SK-N-SH (cell line): ENCODE measurements around the gene GLB1L3. TPM values are rescaled to one million over a fixed set of nuclear protein-coding genes. Genes with fewer than 3 reads are reported as not detected.

Experiments used
- CTCF ChIA-PET: fragments of 300-600, 350-600 bp; formaldehyde crosslinking; extraction: SDS; loops from one replicate; lab custom pipeline; 2021; lab: Yijun Ruan, JAX
- POLR2A ChIA-PET: fragments of 350-600 bp; sonication (Branson Sonifier 250); formaldehyde crosslinking; extraction: SDS; loops from one replicate; lab custom pipeline; 2020; ENCODE audit warnings: antibody characterized with exemption, inconsistent platforms; lab: Yijun Ruan, JAX
- DNase-seq: peaks from one replicate; pipeline ENCODE4 v3.0.0; 2012
- H2AFZ ChIP-seq: fragments of 200-600 bp; sonication (generic); 2 replicates; pipeline ENCODE4 v1.8.1; 2016; ENCODE audit warnings: antibody characterized with exemption, mild to moderate bottlenecking, low read depth
- H3F3A ChIP-seq: fragments of 200-600 bp; sonication (generic); replicated peaks from 2 replicates; pipeline ENCODE3; 2016; ENCODE audit warnings: antibody characterized with exemption, mild to moderate bottlenecking; ENCODE audit not compliant: insufficient read depth
- H3K27ac ChIP-seq, 2 experiments: fragments of 200-500 bp in 1 of 2; fragments of 200-600 bp in 1 of 2; sonication (Bioruptor generic) in 1 of 2; sonication (generic), shearing (Covaris generic) in 1 of 2; 2 replicates each; pipeline versions ENCODE4 v1.5.1 to v1.6.1; 2014 to 2016; ENCODE audit warnings: low read depth in 2 of 2, inconsistent platforms in 1 of 2, low read length in 1 of 2, mild to moderate bottlenecking in 1 of 2, mixed read lengths in 1 of 2
- H3K27me3 ChIP-seq: fragments of 200-600 bp; sonication (generic), shearing (Covaris generic); 2 replicates; pipeline ENCODE4 v1.6.1; 2016; ENCODE audit warnings: mixed run types; ENCODE audit not compliant: insufficient read depth
- H3K36me3 ChIP-seq, 2 experiments: fragments of 200-500 bp in 1 of 2; fragments of 200-600 bp in 1 of 2; sonication (Bioruptor generic) in 1 of 2; sonication (generic) in 1 of 2; replicated peaks in 1 of 2; 2 replicates each; pipeline versions ENCODE3 to v1.5.1; 2014 to 2016; ENCODE audit warnings: low read length in 1 of 2, mild to moderate bottlenecking in 1 of 2; ENCODE audit not compliant: insufficient read depth in 2 of 2, control insufficient read depth in 1 of 2
- H3K4me1 ChIP-seq, 2 experiments: fragments of 200-500 bp in 1 of 2; fragments of 200-600 bp in 1 of 2; sonication (Bioruptor generic) in 1 of 2; sonication (generic), shearing (Covaris generic) in 1 of 2; 2 replicates each; pipeline versions ENCODE4 v1.5.1 to v1.6.1; 2014 to 2016; ENCODE audit warnings: low read depth in 1 of 2, low read length in 1 of 2, mixed run types in 1 of 2; ENCODE audit not compliant: insufficient read depth in 2 of 2, control insufficient read depth in 1 of 2
- H3K4me2 ChIP-seq: fragments of 200-600 bp; sonication (generic), shearing (Covaris generic); 2 replicates; pipeline ENCODE4 v1.6.1; 2017; ENCODE audit warnings: mixed run types
- H3K4me3 ChIP-seq, 2 experiments: fragments of 200-500 bp in 1 of 2; fragments of 200-600 bp in 1 of 2; sonication (Bioruptor generic) in 1 of 2; sonication (generic), shearing (Covaris generic) in 1 of 2; 2 replicates each; pipeline versions ENCODE4 v1.5.1 to v1.8.1; 2014 to 2016; ENCODE audit warnings: low read depth in 2 of 2, inconsistent platforms in 1 of 2, low read length in 1 of 2, mild to moderate bottlenecking in 1 of 2, mixed read lengths in 1 of 2, moderate library complexity in 1 of 2
- H3K79me2 ChIP-seq: fragments of 200-600 bp; sonication (generic); 2 replicates; pipeline ENCODE4 v1.8.1; 2017; ENCODE audit warnings: mild to moderate bottlenecking; ENCODE audit not compliant: insufficient read depth
- H3K9ac ChIP-seq: fragments of 200-600 bp; sonication (generic); 2 replicates; pipeline ENCODE4 v1.6.1; 2017; ENCODE audit warnings: mixed run types
- H3K9me2 ChIP-seq: fragments of 200-600 bp; sonication (generic); 2 replicates; pipeline ENCODE4 v1.6.1; 2017; ENCODE audit warnings: mixed run types
- H3K9me3 ChIP-seq: fragments of 200-600 bp; sonication (generic); 2 replicates; pipeline ENCODE4 v1.6.1; 2017; ENCODE audit warnings: mixed run types, mild to moderate bottlenecking, moderate library complexity
- H4K20me1 ChIP-seq: fragments of 200-600 bp; sonication (generic); 2 replicates; pipeline ENCODE4 v1.6.1; 2017; ENCODE audit warnings: mild to moderate bottlenecking, mixed run types; ENCODE audit not compliant: insufficient read depth
- ELF1 ChIP-seq: IDR thresholded peaks from 2 replicates; pipeline ENCODE4 v1.4.0; 2012
- EP300 ChIP-seq, 2 experiments: IDR thresholded peaks; 2 replicates each; pipeline versions ENCODE4 v1.4.0 to v1.6.1; 2012; ENCODE audit warnings: borderline replicate concordance in 1 of 2, low read depth in 1 of 2, low read length in 1 of 2
- FOSL2 ChIP-seq: IDR thresholded peaks from 2 replicates; pipeline ENCODE4 v1.4.0; 2012; ENCODE audit warnings: low read depth, mild to moderate bottlenecking, moderate library complexity, borderline replicate concordance
- FOXJ3 ChIP-seq: sonication (generic); formaldehyde crosslinking; IDR thresholded peaks from 2 replicates; pipeline ENCODE4 v1.5.1; 2020; ENCODE audit warnings: mild to moderate bottlenecking, missing genetic modification reagents
- FOXM1 ChIP-seq: IDR thresholded peaks from 2 replicates; pipeline ENCODE4 v1.4.0; 2012; ENCODE audit warnings: low read depth, mild to moderate bottlenecking
- GABPA ChIP-seq: IDR thresholded peaks from 2 replicates; pipeline ENCODE4 v1.4.0; 2012; ENCODE audit warnings: low read depth, mild to moderate bottlenecking
- JUND ChIP-seq: IDR thresholded peaks from 2 replicates; pipeline ENCODE4 v1.4.0; 2012
- MEF2A ChIP-seq: IDR thresholded peaks from 2 replicates; pipeline ENCODE4 v1.4.0; 2012; ENCODE audit warnings: low read depth, borderline replicate concordance
- MXI1 ChIP-seq: IDR thresholded peaks from 2 replicates; pipeline ENCODE4 v1.6.1; 2012; ENCODE audit warnings: mild to moderate bottlenecking, low read depth, low read length, improper control_type of control experiment
- NFIC ChIP-seq: IDR thresholded peaks from 2 replicates; pipeline ENCODE4 v1.4.0; 2012; ENCODE audit warnings: borderline replicate concordance
- RCOR1 ChIP-seq: fragments of 150-350 bp; IDR thresholded peaks from 2 replicates; pipeline ENCODE4 v1.6.1; 2017; ENCODE audit warnings: antibody characterized with exemption, low read length
- RFX5 ChIP-seq: IDR thresholded peaks from 2 replicates; pipeline ENCODE4 v1.6.1; 2012; ENCODE audit warnings: mild to moderate bottlenecking, improper control_type of control experiment, low read length
- SIN3A ChIP-seq: IDR thresholded peaks from 2 replicates; pipeline ENCODE4 v1.6.1; 2012; ENCODE audit warnings: low read depth, mild to moderate bottlenecking, low read length, moderate library complexity, borderline replicate concordance
- TEAD4 ChIP-seq: IDR thresholded peaks from 2 replicates; pipeline ENCODE4 v1.4.0; 2012; ENCODE audit warnings: mild to moderate bottlenecking, borderline replicate concordance; ENCODE audit not compliant: insufficient read depth
- YY1 ChIP-seq: IDR thresholded peaks from 2 replicates; pipeline ENCODE4 v1.4.0; 2012; ENCODE audit warnings: low read depth, mild to moderate bottlenecking
- WGBS: methylation state at CpG from one replicate; pipeline ENCODE4 v1.1.6; 2017; ENCODE audit warnings: low lambda C conversion rate; 5-methylcytosine and 5-hydroxymethylcytosine counted together
- polyA plus RNA-seq, 3 experiments: library from polyadenylated mRNA; depleted of rRNA; stranded (reverse); fragments of >200 nt; gene quantifications; 2 replicates each; pipeline ENCODE4 v1.2.3, GENCODE V29; 2012
- TF ChIP-seq, protein P1 (sequence below): fragments of 200-600 bp; sonication (generic); IDR thresholded peaks from 2 replicates; pipeline ENCODE4 v1.6.1; 2017; ENCODE audit warnings: antibody characterized with exemption, mild to moderate bottlenecking, moderate library complexity
- TF ChIP-seq, protein P2 (sequence below): IDR thresholded peaks from 2 replicates; pipeline ENCODE4 v1.4.0; 2012; ENCODE audit warnings: low read depth, borderline replicate concordance
- TF ChIP-seq, protein P3 (sequence below): IDR thresholded peaks from 2 replicates; pipeline ENCODE4 v1.6.1; 2012; ENCODE audit warnings: mild to moderate bottlenecking, low read depth, low read length, moderate library complexity

Gene GLB1L3
- polyA plus RNA-seq, 1 of the 3 experiments (the other 2 are of a cell fraction): not detected

DNA sequence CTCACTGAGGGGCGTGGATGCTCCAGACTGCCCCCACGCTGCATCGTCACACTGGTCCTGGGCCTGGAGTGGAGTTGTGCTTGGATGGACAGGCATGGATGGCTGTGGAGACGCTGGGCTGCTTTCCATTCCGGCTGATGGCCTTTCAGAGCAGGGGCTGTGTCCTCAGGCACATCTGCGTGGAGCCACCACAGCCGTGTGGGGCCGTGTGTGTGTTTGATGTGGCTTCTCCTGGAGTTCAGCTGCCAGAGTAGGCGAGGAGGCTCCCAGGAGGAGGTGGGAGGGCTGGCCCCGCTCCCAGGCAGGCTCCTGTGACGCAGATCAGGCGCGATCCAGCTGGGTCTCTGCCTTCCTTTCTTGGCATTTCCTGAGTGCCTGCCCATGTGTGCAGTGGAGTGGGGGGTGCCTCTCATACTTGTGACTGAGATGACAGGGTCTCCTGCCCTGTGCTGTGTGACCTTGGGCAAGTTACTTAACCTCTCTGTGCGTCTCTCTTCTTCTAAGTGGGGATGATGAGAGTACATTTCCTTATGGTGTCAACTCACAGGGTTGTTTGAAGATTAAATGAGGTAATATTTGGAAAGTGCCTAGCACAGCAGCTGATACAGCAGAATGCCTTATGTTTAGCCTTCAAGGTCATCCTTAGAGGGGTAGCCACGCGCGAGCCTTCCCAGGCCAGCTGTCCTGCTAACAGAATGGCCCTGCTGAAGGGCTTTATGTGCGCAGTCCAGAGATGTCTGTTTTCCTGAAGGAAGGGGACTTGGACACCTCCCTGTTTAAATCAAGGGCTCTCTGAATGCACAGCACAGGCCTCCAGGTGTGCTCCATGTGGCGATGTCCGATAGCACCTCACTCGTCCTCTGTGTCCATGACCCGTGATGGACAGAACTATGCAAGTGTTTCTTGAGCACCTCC, 89.1 kb downstream of the GLB1L3 start:
- ChIA-PET POLR2A (no interaction called here), CTCF (interaction anchor here (0.7 to 1.6 kb wide), 5 partner anchors 12 to 227 kb away, joined by 3 to 4 read pairs (median 4); no protein-coding TSS in a partner anchor)
- H3K4me1 ChIP-seq: no peaks in the 10 kb centered on the region; a peak in 1 of 4 replicates
- H3K79me2 ChIP-seq: no peaks in the 10 kb centered on the region
- no peaks in the 10 kb centered on the region for H3K36me3 ChIP-seq
- H2AFZ ChIP-seq: no peak overlapping the region
- no peak for DNase-seq
- no peak overlapping the region for H3K4me3 ChIP-seq
- H4K20me1 ChIP-seq: no peaks in the 10 kb centered on the region
- 74% methylated on average over 16 of the region's 22 CpGs for WGBS
- TF ChIP-seq FOSL2 (no peak), FOXJ3 (no peak), ELF1 (no peak), YY1 (no peak), EP300 (IDR thresholded peaks at IDR 0.05; ENCODE audit: borderline replicate concordance in 1 of 2, low read depth in 1 of 2, low read length in 1 of 2) (no peak), NFIC (no peak), MXI1 (no peak), GABPA (no peak), TEAD4 (no peak), SIN3A (no peak), FOXM1 (no peak), JUND (no peak), RFX5 (no peak), RCOR1 (no peak), MEF2A (no peak)
- TF ChIP-seq, protein P1, sequence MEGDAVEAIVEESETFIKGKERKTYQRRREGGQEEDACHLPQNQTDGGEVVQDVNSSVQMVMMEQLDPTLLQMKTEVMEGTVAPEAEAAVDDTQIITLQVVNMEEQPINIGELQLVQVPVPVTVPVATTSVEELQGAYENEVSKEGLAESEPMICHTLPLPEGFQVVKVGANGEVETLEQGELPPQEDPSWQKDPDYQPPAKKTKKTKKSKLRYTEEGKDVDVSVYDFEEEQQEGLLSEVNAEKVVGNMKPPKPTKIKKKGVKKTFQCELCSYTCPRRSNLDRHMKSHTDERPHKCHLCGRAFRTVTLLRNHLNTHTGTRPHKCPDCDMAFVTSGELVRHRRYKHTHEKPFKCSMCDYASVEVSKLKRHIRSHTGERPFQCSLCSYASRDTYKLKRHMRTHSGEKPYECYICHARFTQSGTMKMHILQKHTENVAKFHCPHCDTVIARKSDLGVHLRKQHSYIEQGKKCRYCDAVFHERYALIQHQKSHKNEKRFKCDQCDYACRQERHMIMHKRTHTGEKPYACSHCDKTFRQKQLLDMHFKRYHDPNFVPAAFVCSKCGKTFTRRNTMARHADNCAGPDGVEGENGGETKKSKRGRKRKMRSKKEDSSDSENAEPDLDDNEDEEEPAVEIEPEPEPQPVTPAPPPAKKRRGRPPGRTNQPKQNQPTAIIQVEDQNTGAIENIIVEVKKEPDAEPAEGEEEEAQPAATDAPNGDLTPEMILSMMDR: no peak
- TF ChIP-seq, protein P2, sequence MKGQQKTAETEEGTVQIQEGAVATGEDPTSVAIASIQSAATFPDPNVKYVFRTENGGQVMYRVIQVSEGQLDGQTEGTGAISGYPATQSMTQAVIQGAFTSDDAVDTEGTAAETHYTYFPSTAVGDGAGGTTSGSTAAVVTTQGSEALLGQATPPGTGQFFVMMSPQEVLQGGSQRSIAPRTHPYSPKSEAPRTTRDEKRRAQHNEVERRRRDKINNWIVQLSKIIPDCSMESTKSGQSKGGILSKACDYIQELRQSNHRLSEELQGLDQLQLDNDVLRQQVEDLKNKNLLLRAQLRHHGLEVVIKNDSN: no peak
- TF ChIP-seq, protein P3, sequence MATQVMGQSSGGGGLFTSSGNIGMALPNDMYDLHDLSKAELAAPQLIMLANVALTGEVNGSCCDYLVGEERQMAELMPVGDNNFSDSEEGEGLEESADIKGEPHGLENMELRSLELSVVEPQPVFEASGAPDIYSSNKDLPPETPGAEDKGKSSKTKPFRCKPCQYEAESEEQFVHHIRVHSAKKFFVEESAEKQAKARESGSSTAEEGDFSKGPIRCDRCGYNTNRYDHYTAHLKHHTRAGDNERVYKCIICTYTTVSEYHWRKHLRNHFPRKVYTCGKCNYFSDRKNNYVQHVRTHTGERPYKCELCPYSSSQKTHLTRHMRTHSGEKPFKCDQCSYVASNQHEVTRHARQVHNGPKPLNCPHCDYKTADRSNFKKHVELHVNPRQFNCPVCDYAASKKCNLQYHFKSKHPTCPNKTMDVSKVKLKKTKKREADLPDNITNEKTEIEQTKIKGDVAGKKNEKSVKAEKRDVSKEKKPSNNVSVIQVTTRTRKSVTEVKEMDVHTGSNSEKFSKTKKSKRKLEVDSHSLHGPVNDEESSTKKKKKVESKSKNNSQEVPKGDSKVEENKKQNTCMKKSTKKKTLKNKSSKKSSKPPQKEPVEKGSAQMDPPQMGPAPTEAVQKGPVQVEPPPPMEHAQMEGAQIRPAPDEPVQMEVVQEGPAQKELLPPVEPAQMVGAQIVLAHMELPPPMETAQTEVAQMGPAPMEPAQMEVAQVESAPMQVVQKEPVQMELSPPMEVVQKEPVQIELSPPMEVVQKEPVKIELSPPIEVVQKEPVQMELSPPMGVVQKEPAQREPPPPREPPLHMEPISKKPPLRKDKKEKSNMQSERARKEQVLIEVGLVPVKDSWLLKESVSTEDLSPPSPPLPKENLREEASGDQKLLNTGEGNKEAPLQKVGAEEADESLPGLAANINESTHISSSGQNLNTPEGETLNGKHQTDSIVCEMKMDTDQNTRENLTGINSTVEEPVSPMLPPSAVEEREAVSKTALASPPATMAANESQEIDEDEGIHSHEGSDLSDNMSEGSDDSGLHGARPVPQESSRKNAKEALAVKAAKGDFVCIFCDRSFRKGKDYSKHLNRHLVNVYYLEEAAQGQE: no peak
- no peaks in the 10 kb centered on the region for H3K9me2 ChIP-seq
- no peaks in the 10 kb centered on the region for H3F3A ChIP-seq
- no peak overlapping the region for H3K9ac ChIP-seq
- H3K27me3 ChIP-seq: no peaks in the 10 kb centered on the region
- H3K4me2 ChIP-seq: no peak overlapping the region
- H3K9me3 ChIP-seq: no peaks in the 10 kb centered on the region
- H3K27ac ChIP-seq: no peak overlapping the region
